HG03095 (cell line): ENCODE data around the gene MLN.

Experiments used
- ATAC-seq: cut with Tn5 transposase; IDR thresholded peaks from one replicate; pipeline ENCODE4 v1.9.1; 2021; ENCODE audit warnings: moderate library complexity; ENCODE audit not compliant: unreplicated experiment

Gene MLN

GRCh38 chr6:33816911-33817310 lies 13.1 kb upstream of the MLN start:
- ATAC-seq: no peak

DNA sequence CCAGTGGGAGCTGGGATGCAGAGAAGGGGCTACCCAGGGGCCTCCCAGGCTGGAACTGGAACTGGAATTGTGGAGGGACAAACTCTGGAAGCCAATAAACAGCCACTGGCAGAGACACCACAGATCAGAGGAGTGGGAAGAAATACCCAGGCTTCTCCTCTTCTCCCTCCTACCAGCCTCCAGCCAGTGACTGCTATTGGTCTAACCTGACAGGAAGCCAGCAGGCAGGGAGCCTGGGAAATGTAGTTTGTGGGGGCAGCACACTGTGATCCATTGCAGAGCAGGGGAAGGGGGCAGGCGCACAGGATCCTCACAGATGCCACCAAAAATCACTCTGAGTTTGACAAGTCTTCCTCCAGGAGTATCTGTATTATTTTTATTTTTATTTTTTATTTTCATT lies 12.1 kb upstream of the MLN start:
- ATAC-seq: no peak

GRCh38 chr6:33813990-33814985 lies 10.5 kb upstream of the MLN start:
- no peak for ATAC-seq

DNA sequence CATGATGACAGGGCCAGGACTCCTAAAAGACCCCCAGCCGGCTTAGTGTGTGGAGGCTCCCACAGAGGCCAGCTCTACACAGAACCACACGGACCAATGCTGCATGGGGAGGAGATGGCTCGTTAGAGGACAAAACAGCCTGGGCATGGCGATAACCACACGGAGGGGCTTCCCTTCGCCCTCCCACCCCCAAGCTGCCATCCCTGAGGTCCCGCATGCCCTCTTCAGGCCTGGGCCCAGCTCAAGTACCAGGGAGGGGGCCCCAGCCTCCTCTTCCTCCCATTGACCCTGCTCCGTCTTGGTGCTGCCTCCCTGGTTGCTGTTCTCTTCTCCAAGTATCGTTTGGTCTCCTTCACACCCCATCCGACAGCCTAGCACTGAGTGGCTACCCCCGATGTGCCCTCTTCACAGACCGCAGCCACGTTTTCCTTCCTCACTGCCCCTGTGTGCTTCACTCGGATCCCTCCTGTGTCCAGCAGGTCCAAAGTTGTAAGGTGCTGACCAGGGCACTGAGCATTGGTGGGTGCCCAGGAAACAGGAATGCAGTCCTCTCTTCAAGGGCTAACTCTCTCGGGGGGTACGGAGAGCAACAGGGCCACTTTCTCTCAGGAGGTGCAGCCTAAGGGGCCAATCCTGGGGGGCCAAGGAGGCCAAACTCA lies 9.6 kb upstream of the MLN start:
- no peak for ATAC-seq

GRCh38 chr6:33812669-33813068 lies 8.9 kb upstream of the MLN start:
- no peak for ATAC-seq

DNA sequence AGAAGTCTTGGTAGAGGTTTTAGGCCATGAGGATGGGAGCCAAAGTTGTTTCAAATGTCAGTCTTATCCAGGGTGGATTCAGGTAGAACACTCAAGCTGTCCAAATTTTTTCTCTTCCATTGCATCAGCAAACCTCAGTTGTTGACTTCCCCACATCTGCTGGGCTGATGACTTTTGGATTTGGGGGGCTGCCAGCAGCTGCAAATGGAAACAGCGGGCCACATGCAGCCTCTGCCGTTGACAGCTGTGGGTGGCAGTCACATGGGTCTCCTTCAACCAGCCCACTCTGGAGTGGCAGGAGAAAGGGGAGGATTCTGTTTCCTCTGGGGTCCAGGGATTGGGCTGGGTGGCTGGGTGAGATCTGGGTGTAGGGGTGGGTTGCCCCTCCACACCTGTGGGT lies 5.8 kb upstream of the MLN start:
- ATAC-seq: no peak

GRCh38 chr6:33808641-33809180 lies 4.9 kb upstream of the MLN start:
- ATAC-seq: no peak

- no peak for ATAC-seq
Measured at GRCh38 chr6:33807606-33808005, 3.8 kb upstream of the MLN start.

DNA sequence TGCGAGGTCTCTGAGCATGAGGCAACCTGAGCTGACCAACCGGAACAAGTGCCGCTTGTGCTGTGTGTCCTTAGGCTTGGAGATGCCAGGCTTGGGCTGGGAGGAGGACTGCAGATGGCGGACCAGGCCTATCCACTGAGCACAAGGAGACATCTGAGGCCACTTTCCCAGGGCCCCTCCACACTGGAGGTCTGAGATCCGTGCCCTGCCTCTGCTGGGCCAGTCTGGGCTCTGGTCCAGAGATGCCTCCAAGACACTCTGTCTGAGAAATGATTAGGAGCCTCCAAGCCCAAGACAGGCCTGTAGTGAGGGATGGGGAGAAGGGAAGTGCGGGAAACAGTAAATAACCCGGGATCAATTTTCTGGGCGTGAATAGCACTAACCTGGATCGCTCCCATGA lies 3.0 kb upstream of the MLN start:
- no peak for ATAC-seq

DNA sequence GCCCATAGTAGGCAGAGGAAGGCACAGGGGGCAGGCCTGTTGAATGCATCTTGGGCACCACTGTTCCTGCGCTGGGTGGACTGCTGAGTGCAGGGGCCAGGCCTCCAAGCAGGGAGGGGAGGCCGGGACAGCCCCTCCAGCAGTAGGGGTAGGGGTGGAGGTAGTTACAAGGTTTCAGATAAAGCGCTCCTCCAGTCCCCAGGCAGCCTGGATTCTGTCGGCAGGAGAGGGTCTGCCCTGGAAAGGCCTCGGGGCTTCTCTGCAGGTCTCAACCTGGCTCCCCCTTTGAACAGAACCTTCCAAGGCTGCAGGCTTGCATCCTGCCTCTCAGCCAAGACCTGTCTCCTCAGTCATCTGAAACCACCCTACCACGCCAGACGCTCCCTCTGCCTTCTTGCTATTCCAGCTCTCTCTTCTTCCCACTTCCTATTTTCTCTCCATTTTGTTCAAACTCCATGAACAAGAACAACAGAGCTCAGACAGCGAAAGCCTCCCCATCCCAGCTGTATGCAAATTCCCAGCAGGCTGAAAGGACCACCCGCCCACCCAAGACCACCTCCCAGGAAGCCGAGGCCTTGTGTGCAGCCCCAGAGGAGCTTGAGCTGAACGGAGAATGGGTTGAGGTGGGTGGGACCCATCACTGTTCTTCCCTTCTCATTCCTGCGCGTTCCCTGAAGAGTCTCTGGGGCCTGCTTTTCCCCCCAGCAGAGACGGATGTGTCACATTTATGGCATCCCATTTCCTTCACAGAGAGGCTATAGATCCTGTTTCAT lies 1.4 kb downstream of the MLN start:
- no peak for ATAC-seq

DNA sequence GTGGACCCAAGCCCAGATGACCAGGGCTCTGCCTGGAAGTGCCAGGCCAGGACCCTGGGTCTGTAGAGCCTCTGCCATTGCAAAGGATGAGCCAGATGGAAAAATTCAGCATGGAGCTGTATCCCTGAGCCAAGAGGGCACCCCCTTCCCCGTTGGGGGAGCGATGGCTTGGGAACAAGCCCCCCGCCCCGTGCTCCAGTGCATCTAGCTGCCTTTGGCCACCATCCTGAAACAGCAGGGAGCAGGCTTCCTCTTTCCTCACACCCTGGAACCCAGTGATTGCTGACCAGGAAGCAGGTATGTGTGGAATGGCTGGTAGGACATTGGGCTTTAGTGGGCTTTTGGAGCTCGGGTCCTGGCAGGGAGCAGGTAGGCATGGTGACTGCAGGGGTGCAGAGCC lies 2.2 kb downstream of the MLN start:
- no peak for ATAC-seq

- ATAC-seq: no peak
Measured at GRCh38 chr6:33800248-33800969, 3.4 kb downstream of the MLN start.

DNA sequence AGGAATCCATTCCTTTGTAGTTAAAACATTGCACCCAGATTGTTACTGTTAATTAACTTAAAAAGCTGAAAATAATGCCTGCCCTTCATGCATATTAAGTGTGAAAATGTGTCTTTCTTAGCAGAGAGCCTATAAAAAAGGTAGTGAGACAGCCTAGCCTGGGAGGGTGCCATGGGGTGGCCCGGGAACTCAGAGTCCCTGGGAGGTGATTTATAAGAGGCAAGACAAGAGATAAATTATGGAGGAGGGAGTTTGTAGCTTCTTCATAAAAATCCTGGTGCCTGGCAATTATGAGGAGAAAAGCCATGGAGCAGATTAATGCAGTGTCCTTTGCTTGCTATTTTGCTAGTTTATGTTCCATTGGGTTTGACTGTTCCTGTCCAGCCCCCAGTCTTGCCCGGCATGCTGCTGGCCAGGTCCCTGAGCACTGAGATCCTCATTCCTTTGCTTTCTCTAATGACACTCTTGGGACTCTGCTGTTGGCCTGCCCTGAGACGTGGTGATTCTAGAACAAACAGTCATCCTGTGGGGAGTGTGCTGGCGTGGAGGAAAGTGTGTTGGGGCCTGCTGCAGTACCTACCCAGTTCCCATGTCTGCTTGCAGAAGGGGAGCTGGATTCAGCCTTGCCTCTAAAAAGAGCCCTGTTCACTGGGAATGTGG lies 4.2 kb downstream of the MLN start:
- no peak for ATAC-seq

DNA sequence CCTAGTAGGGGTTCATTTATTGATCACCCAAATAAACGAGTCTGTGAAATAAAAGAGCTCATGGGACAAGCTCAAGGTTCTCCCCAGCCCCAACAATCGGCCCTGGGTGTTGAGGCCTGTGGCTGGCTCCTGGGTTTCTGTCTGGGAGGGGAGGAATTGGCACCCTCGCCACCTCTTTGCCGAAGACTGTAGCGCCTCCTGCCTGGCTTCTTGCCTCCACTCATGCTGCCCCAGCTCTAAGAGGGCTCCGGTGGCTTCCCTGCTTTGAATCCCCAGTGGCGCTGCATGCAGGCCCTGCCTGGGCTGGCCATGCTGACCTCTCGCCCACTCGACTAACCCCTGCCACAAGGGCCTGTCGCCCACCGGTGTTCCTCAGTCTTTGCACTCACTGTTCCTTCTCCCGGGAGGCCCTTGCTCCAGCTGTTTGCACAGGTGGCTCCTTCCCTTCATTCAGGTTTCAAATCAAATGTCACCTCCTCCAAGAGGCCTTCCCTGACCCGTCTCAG lies 5.4 kb downstream of the MLN start:
- ATAC-seq: no peak

DNA sequence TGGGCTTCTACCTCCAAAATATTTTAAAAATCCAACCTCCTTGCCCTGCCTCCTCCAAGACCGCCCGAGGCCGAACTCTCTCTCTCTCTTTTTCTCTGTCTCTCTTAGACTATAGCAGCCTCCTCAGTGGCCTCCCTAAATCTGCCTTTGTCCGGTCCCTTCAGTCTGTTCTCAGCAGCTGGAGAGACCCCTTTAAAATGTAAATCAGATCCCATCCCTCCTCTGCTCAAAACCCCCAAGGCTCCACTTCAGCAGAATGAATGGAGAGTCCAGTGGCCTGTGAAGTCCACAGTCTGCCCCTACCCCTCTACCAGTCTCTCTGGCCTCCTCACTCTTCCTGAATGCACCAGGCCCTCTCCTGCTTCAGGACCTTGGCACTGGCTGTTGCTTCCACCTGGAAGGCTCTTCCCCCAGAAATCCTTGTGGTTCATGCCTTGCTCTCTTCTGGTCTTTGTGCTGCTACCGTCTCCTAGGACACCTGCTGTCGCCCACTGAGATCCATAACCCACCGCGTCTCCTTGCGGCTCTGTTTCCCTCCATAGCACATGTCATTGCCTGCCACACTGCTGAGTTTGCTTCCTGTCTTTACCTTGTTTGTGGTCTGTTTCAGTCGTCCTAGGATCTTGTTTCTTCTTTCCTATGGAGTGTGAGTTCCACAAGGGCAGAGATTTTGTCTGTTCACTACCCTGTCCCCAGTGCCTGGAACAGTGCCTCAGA lies 6.0 kb downstream of the MLN start:
- ATAC-seq: no peak

- ATAC-seq: no peak
Measured at GRCh38 chr6:33794910-33795623, 8.7 kb downstream of the MLN start.

DNA sequence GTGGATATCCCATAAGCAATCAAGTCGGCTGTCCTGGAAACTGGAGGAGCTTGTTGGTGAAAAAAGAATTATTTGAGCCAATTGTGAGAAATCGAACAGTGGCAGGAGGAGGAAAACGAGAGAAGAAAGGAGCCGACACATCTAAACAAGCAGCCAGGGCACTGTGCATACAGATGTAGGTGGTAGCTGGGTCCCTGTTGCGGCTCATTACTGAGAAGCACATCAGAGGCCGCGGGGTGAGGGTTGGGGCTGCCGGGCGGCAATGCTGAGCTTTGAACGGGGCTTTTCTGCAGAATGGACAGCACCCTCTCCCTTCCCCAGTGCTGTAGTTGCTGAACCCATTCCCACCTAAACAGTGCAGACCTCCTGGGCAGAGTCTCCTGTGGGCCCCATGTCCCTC lies 10.8 kb downstream of the MLN start:
- ATAC-seq: no peak

- ATAC-seq: no peak
Measured at GRCh38 chr6:33791620-33792019, 12.2 kb downstream of the MLN start.

DNA sequence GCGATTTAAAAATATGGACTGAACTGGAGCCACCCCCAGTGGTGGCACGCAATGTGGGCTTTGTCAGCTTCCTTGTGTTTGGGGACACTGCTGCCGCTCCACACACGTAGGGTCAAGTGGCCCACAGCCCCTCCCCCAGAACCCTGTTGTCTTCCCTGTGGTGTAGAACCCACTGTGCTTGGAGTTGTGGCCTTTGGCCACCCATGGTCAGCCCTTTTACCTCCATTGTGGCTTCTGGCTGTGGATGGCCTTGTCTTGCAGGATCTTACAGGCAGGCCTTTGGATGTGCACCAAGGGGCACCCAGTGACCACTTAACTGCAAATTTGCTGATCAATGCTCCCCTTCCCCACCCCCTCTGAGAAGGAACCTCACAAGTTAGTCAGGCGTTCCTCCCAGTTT lies 12.9 kb downstream of the MLN start:
- no peak for ATAC-seq
